Measurements from ENCODE around the gene RAPGEF2. TPM values are rescaled to one million over a fixed set of nuclear protein-coding genes. Genes with fewer than 3 reads are reported as not detected.
"Not testable (repeated sequence)": the region's sequence is repeated elsewhere in the genome, so short reads cannot be mapped to it uniquely, and the experiment has no call there.

Gene RAPGEF2
- total RNA-seq, 1 donor, result 57.9 TPM

GRCh38 chr4:159152181-159152580, 49.3 kb downstream of the RAPGEF2 start:
- Histone ChIP-seq H3K4me3 (ENCODE audit: low read length) (no peak overlapping the region), H3K9me3 (ENCODE audit: low read depth, low read length) (no peaks in the 10 kb centered on the region), H3K27me3 (ENCODE audit: insufficient read depth, low read length) (no peaks in the 10 kb centered on the region), H3K4me1 (ENCODE audit: insufficient read depth, low read length) (peaks cover 4% of the 10 kb centered on the region)

DNA sequence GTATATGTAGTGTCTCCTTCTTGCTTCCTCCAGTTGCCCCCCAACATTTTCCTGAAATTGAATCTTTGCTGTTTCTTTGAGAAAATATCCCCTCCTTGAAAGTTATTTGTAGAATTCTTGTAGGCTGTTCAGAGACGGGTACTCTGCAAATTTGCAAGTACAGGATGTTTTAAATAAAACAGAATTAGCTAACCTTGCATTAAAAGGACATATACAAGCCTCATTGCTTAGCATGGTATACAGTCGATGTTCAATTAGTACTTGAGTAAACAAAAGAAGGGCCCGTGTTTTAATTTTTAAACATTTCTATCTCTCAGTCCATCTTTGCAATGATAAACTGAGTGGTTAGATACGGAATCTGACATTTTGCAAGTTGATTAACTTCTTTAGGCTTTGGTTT, 50.8 kb downstream of the RAPGEF2 start:
- Histone ChIP-seq H3K4me3 (ENCODE audit: low read length) (no peak overlapping the region), H3K9me3 (ENCODE audit: low read depth, low read length) (no peaks in the 10 kb centered on the region), H3K4me1 (ENCODE audit: insufficient read depth, low read length) (peaks cover 4% of the 10 kb centered on the region), H3K27me3 (ENCODE audit: insufficient read depth, low read length) (no peaks in the 10 kb centered on the region)

GRCh38 chr4:159155119-159155518, 52.2 kb downstream of the RAPGEF2 start:
- Histone ChIP-seq H3K4me1 (ENCODE audit: insufficient read depth, low read length) (peaks cover 4% of the 10 kb centered on the region), H3K4me3 (ENCODE audit: low read length) (no peak overlapping the region), H3K9me3 (ENCODE audit: low read depth, low read length) (no peaks in the 10 kb centered on the region), H3K27me3 (ENCODE audit: insufficient read depth, low read length) (no peaks in the 10 kb centered on the region)

DNA sequence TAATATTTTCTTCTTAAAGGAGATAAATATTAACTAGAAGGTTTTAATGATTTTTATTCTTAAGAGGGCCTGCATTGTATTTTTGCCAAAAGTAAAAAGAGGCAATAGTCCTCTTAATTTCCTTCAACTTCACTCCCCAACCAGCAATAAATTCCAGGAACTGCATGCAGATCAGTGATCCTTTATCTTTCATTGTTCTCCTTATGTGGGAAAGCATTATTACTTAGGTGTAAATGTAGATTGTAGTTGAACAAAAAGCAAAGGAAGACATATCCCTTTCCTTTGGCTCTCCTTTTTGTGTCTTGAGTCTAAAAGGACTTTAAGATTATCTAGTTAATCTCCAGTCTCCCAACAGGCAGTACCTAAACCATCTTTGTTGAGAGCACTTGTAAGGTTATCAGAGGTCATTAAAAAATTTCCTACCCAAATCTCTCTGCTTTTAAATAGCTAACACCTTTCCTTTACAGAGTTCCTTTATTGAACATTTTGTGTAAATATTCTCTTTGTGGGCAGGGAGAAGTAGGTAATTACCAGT, 55.3 kb downstream of the RAPGEF2 start:
- H3K27me3 ChIP-seq (ENCODE audit: insufficient read depth, low read length), result no peaks in the 10 kb centered on the region
- H3K4me1 ChIP-seq (ENCODE audit: insufficient read depth, low read length), result no peaks in the 10 kb centered on the region
- no peaks in the 10 kb centered on the region for H3K9me3 ChIP-seq (ENCODE audit: low read depth, low read length)
- no peak overlapping the region for H3K4me3 ChIP-seq (ENCODE audit: low read length)

DNA sequence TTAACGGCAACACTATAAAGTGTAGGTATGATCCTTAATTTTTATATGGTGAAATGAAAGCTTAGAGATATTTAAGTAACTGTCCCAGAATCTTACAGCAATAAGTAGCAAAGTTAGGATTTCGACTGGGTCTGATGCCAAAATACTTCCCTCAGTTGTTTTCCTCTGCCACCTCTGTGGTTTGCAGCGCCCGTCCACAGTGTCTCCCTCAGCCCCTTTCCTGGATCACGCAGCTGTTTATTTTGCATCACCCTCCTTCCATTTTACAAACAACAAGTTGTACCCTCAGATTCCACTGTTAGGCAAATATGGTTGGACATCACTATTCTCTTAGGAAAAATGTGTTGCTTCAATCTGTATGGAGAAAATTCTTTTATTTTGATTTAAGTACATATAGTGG, 56.1 kb downstream of the RAPGEF2 start:
- no peak overlapping the region for H3K4me3 ChIP-seq (ENCODE audit: low read length)
- H3K9me3 ChIP-seq (ENCODE audit: low read depth, low read length), result no peaks in the 10 kb centered on the region
- no peaks in the 10 kb centered on the region for H3K4me1 ChIP-seq (ENCODE audit: insufficient read depth, low read length)
- H3K27me3 ChIP-seq (ENCODE audit: insufficient read depth, low read length), result no peaks in the 10 kb centered on the region

GRCh38 chr4:159159611-159160010, 56.7 kb downstream of the RAPGEF2 start:
- Histone ChIP-seq H3K9me3 (ENCODE audit: low read depth, low read length) (no peaks in the 10 kb centered on the region), H3K4me1 (ENCODE audit: insufficient read depth, low read length) (no peaks in the 10 kb centered on the region), H3K27me3 (ENCODE audit: insufficient read depth, low read length) (no peaks in the 10 kb centered on the region), H3K4me3 (ENCODE audit: low read length) (no peak overlapping the region)

DNA sequence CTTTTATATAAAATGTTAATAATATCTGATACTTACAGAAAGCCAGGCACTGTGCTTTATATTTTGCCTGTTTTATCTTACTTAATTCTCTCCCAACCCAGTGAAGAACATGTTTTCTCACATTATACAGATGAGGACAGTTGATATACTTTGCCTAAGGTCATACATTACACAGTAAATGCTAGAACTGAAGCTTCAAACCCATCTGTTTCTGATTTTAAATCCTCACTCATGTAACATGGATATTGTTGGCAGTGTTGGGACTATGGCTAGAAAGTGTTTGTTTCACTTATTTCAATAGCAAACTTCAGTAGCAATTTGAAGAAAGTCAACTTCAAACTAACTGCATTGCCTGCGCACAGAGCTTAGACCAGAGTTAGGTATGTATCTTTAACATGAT, 57.4 kb downstream of the RAPGEF2 start:
- H3K27me3 ChIP-seq (ENCODE audit: insufficient read depth, low read length), result no peaks in the 10 kb centered on the region
- H3K9me3 ChIP-seq (ENCODE audit: low read depth, low read length), result no peaks in the 10 kb centered on the region
- H3K4me3 ChIP-seq (ENCODE audit: low read length), result no peak overlapping the region
- no peaks in the 10 kb centered on the region for H3K4me1 ChIP-seq (ENCODE audit: insufficient read depth, low read length)

- not testable (repeated sequence) for H3K27me3 ChIP-seq (ENCODE audit: insufficient read depth, low read length); H3K9me3 ChIP-seq (ENCODE audit: low read depth, low read length); H3K4me1 ChIP-seq (ENCODE audit: insufficient read depth, low read length); H3K4me3 ChIP-seq (ENCODE audit: low read length)
Observed at GRCh38 chr4:159161436-159161835, 58.6 kb downstream of the RAPGEF2 start.

GRCh38 chr4:159162576-159162975, 59.7 kb downstream of the RAPGEF2 start:
- Histone ChIP-seq H3K9me3 (ENCODE audit: low read depth, low read length) (no peaks in the 10 kb centered on the region), H3K27me3 (ENCODE audit: insufficient read depth, low read length) (no peaks in the 10 kb centered on the region), H3K4me1 (ENCODE audit: insufficient read depth, low read length) (no peaks in the 10 kb centered on the region), H3K4me3 (ENCODE audit: low read length) (no peak overlapping the region)

GRCh38 chr4:159163521-159163920, 60.6 kb downstream of the RAPGEF2 start:
- Histone ChIP-seq H3K9me3 (ENCODE audit: low read depth, low read length) (no peaks in the 10 kb centered on the region), H3K4me3 (ENCODE audit: low read length) (no peak overlapping the region), H3K27me3 (ENCODE audit: insufficient read depth, low read length) (no peaks in the 10 kb centered on the region)

DNA sequence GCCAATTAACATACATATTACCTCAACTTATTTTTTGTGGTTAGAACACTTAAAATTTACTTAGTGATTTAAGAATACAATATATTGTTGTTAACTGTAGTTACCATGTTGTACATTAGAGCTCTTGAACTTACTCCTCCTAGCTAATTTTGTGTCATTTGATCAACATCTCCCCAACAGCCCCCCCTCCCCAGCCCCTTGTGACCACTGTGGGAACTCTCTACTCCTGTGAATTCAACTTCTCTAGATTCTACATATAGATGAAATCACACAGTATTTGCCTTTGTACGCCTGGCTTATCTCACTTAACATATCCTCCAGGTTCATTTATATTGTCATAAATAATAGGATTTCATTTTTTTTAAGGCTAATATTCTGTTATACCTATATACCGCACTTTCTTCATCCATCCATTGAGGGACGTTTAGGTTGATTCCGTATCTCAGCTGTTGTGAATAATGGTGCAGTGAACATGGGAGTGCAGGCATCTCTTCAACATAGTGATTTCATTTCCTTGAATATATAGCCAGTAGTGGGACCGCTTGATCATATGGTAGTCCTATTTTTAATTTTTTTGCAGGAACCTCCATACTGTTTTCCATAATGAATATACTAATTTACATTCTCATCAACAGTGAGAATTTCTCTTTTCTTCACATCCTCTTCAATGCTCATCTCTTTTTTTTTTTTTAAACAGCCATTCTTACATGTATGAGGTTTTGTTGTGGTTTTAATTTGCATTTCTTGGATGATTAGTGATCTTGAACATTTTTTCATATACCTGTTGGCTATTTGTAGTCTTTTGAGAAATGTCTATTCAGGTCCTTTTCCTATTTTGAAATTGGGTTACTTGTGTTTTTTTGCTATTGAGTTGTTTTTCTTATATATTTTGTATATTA, 66.8 kb downstream of the RAPGEF2 start:
- H3K4me3 ChIP-seq (ENCODE audit: low read length), result no peak overlapping the region
- peaks cover 1% of the 10 kb centered on the region for H3K4me1 ChIP-seq (ENCODE audit: insufficient read depth, low read length)
- no peaks in the 10 kb centered on the region for H3K9me3 ChIP-seq (ENCODE audit: low read depth, low read length)
- no peaks in the 10 kb centered on the region for H3K27me3 ChIP-seq (ENCODE audit: insufficient read depth, low read length)

More at GRCh38 chr4:159163521-159163920, 60.6 kb downstream of the RAPGEF2 start:
- H3K4me1 ChIP-seq (ENCODE audit: insufficient read depth, low read length), result no peaks in the 10 kb centered on the region

DNA sequence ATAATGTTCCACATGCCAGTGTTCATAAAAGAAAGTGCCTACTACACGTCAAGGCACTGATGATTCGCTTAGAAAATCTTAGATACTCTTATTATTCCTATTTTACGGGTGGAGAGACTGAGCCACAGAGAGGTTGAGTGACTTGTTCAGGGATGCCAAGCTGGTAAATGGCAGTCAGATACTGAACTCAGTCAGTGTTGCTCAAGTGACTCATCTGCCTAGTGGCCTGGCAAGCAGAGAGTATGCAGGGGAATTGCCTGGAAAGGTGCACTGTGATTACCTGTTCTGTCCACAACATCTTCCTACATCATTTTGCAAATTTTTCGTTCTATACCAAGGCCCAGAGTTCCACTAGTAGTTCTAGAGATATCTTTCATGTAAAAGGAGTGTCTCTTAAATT, 68.4 kb downstream of the RAPGEF2 start:
- Histone ChIP-seq H3K4me1 (ENCODE audit: insufficient read depth, low read length) (peaks cover 15% of the 10 kb centered on the region), H3K9me3 (ENCODE audit: low read depth, low read length) (no peaks in the 10 kb centered on the region), H3K27me3 (ENCODE audit: insufficient read depth, low read length) (no peaks in the 10 kb centered on the region), H3K4me3 (ENCODE audit: low read length) (no peak overlapping the region)

DNA sequence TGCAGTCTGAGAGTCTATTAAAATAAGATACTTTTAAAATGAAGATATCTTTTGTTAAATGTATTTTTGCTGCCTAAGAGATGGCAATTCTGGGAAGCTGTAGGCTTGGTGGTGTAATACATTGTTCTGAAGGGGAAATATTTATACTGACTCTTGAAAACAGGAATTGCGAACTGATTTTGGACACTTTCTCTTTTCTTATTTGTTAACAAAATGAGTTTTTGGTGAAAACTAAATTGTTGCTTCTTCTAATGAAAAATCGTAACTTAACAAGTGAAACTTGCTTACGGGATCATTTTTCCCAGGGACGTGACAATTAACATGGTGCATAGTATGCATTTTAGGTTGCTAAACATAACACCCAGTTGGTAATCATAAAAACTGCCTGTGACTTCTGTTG, 71.0 kb downstream of the RAPGEF2 start:
- no peaks in the 10 kb centered on the region for H3K9me3 ChIP-seq (ENCODE audit: low read depth, low read length)
- no peak overlapping the region for H3K4me3 ChIP-seq (ENCODE audit: low read length)
- no peaks in the 10 kb centered on the region for H3K27me3 ChIP-seq (ENCODE audit: insufficient read depth, low read length)
- peaks cover 30% of the 10 kb centered on the region for H3K4me1 ChIP-seq (ENCODE audit: insufficient read depth, low read length)

- Histone ChIP-seq H3K9me3 (ENCODE audit: low read depth, low read length) (no peaks in the 10 kb centered on the region), H3K4me3 (ENCODE audit: low read length) (no peak overlapping the region), H3K4me1 (ENCODE audit: insufficient read depth, low read length) (peaks cover 38% of the 10 kb centered on the region), H3K27me3 (ENCODE audit: insufficient read depth, low read length) (no peaks in the 10 kb centered on the region)
Observed at GRCh38 chr4:159174645-159175084, 71.8 kb downstream of the RAPGEF2 start.

- Histone ChIP-seq H3K27me3 (ENCODE audit: insufficient read depth, low read length) (no peaks in the 10 kb centered on the region), H3K4me1 (ENCODE audit: insufficient read depth, low read length) (peaks cover 43% of the 10 kb centered on the region), H3K9me3 (ENCODE audit: low read depth, low read length) (no peaks in the 10 kb centered on the region), H3K4me3 (ENCODE audit: low read length) (no peak overlapping the region)
Observed at GRCh38 chr4:159175085-159175988, 72.5 kb downstream of the RAPGEF2 start.
